Myocyte (in vitro differentiated cells): ENCODE measurements around the gene CNGA4. TPM values are rescaled to one million over a fixed set of nuclear protein-coding genes. Genes with fewer than 3 reads are reported as not detected.
"Not testable (repeated sequence)": the region's sequence is repeated elsewhere in the genome, so short reads cannot be mapped to it uniquely, and the experiment has no call there.

Source experiments
- DNase-seq: peaks from one replicate; pipeline ENCODE4 v3.0.0-alpha.2; 2012; ENCODE audit warnings: low read depth
- total RNA-seq: library from RNA; depleted of rRNA; stranded (reverse); fragments of >200 nt; gene quantifications from 2 replicates; pipeline ENCODE4 v1.2.3, GENCODE V29; 2014

CNGA4 gene
- total RNA-seq, 1 donor from 2014 or later, result not detected

DNA sequence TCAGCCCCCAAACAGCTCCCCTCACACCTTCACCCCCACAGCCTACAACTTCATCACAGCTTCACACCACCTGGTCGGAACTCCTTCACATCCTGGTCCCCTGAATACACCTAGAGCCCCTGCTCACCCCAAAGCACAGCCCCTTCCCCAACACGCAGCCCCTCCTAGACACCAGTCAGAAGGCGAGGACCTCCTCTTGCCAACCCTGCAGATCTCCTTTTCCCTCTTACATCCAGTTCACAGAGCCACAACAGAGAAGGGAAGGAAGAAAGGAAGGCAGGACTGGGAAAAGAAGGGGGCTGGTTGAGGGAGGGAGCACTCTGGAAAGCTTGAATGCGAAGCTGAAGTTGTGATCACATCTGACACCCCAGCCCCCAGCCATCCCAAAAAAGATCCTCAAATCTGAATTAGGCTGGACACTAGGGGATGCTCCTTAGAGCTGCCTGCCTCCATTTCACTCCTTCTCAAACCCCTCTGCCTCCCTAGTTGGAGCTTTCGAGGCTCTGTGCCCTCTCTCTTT lies 21.4 kb downstream of the CNGA4 start:
- DNase-seq, result no peak

DNA sequence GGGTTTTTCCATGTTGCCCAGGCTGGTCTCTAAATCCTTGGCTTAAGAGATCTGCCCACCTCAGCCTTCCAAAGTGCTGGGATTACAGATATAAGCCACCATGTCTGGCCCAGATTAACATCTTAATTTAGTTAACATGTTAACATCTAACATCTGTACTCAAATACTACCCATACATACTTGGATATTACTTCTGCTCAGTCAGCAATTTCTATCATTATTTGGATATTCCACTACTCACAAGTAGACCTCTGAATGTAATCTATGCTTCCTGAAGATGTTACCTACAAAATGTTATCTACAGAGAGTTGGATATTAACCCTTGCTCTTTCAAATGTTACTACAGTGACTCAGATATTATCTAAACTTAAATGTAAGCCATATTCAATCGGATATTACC lies 24.8 kb downstream of the CNGA4 start:
- DNase-seq, result no peak

DNA sequence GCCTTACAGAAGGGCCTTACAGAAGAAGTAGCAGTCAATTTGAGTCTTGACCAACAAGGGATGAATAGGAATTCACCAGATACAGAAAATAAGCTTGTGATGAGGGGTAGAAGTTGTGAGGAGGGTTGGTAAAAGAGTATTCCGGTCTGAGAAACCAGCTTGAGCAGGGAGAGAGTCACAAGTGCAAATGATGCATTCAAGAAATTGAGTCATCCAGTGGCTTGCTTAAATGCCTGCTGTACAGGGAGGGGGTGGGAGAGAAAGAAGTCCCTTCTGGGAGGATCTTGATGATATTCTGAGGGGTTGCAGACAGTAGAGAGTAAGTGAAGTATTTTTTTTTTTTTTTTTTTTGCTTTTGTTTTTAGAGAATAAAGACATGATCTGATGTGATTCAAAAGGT lies 29.9 kb downstream of the CNGA4 start:
- DNase-seq, result no peak

DNA sequence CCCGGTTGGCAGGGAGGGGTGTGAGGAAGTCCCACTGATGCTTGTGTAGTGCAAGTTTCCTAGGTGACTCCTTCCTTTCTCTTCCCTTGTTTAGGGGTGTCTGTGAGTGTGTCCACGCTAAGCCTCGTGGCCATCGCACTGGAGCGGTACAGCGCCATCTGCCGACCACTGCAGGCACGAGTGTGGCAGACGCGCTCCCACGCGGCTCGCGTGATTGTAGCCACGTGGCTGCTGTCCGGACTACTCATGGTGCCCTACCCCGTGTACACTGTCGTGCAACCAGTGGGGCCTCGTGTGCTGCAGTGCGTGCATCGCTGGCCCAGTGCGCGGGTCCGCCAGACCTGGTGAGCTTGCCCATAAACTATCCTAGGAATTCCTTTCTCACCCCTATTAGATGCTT lies 31.1 kb downstream of the CNGA4 start:
- no peak for DNase-seq

DNA sequence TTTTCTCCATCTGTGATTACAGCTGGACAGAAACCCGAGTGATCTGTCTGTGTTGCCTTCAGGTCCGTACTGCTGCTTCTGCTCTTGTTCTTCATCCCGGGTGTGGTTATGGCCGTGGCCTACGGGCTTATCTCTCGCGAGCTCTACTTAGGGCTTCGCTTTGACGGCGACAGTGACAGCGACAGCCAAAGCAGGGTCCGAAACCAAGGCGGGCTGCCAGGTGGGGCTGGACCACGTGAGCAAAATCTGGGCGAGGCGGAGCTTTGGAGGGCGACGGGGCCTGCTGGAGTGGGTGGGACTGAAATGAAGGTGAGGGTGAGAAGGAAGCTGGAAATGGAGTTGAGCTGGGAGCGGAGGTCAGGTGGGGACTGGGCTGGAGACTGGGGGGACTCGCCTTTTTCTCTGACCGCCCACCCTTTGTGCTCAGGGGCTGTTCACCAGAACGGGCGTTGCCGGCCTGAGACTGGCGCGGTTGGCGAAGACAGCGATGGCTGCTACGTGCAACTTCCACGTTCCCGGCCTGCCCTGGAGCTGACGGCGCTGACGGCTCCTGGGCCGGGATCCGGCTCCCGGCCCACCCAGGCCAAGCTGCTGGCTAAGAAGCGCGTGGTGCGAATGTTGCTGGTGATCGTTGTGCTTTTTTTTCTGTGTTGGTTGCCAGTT lies 31.8 kb downstream of the CNGA4 start:
- no peak for DNase-seq

DNA sequence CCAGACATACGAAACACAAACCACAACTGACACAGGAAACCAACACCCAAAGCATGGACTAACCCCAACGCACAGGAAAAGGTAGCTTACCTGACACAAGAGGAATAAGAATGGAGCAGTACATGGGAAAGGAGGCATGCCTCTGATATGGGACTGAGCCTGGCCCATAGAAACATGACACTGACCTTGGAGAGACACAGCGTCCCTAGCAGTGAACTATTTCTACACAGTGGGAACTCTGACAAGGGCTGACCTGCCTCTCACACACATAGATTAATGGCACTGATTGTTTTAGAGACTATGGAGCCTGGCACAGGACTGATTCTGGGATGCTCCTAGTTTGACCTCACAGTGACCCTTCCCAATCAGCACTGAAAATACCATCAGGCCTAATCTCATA lies 32.7 kb downstream of the CNGA4 start:
- no peak for DNase-seq

DNA sequence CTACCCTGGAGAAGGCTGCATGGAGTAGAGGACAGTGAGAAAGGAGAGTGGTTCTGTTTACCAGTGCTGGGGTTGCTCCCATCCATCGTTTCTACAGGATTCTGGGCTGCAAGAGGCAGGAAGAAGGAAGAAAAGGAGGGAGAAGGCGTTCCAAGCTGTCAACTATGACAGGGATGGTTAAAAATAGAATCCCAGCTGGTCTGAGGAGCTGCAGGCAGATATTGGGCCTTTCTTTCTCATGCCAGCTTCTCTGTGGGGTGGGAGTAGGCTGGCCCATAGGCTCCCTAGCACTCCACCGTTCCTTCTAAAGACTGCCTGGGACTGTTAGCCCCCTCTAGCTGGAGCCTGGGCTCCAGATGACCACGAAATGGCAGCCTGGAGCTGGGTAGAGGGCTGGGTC lies 34.3 kb downstream of the CNGA4 start:
- DNase-seq, result peak; percentile 73

DNA sequence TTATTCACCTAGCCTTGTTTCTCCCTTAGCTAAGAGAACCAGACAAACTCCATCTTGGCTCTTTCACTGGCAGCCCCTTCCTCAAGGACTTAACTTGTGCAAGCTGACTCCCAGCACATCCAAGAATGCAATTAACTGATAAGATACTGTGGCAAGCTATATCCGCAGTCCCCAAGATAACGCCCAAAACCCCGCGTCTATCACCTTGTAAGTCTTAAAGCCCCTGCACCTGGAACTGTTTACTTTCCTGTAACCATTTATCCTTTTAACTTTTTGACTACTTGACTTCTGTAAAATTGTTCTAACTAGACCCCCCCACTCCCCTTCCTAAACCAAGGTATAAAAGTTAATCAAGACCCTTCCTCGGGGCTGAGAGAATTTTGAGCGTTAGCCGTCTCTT lies 41.9 kb downstream of the CNGA4 start:
- not testable (repeated sequence) for DNase-seq

DNA sequence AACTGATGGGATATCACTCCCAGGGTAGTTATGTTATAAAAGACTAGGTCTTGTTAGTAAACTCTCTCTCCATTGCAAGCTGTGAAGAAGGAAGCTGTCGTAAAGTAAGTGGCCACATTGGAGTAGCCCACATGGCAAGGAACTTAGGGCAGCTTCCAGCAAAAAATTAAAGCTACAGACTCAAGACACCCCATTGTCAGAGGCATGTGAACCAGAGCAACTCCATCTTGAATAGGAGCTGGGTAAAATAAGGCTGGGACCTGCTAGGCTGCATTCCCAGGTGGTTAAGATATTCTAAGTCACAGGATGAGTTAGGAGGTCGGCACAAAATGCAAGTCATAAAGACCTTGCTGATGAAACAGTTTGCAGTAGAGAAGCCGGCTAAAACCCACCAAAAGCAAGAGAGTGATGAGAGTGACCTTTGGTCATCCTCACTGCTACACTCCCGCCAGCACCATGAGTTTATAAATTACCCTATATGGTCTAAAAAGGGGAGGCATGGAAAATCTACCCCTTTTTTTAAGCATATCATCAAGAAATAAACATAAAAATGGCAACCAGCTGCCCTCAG lies 44.6 kb downstream of the CNGA4 start:
- no peak for DNase-seq

DNA sequence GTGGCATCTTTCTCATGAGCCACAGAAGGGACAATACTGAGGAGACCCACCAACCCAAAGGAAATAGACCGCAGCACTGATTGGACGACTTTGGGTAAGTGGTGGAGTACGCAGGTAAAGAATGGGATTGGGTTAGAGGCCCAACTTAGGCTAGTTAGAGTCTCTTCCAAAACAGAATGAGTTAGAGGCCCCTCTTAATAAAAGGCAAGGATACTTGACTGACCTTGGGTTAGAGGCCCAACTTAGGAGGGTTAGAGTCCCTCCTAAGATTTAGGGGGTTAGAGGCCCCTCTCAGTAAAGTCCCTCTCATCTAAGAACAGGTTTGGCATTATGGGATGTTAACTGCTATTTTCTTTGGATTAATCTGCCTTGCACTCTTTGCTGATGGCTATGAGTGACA lies 45.4 kb downstream of the CNGA4 start:
- DNase-seq, result no peak

DNA sequence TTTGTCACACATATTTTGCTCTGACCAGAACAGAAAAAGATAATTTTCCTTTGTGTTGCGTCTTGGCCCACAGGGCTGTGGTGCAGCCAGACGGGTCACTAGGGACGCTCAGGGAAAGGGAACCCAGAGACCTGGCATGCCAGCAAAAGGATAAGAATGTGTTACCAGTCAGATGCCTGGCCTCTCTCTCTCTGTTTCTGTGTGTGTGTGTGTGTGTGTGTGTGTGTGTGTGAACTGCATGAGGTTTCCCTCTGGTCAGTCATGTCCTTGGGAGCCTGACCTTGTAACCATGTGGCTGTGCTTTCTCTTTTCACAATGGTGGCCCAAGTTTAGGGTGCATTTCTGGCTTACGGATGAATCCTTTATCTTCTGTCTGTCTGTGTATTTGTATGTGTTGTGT lies 46.1 kb downstream of the CNGA4 start:
- DNase-seq, result no peak

Other genes with a start within 250 kb of the CNGA4 start
- not detected in 2 replicates for gene OR56A4, start 232.1 kb upstream of the CNGA4 start, total RNA-seq
- 0.05 TPM in 1 of 2 replicates, not detected in the other for gene OR56A1, start 208.3 kb upstream of the CNGA4 start, total RNA-seq
- gene OR56B4, start 131.4 kb upstream of the CNGA4 start, total RNA-seq, result not detected in 2 replicates
- not detected in 2 replicates for gene OR52B2, start 68.8 kb upstream of the CNGA4 start, total RNA-seq
- gene OR52W1, start 39.9 kb upstream of the CNGA4 start, total RNA-seq, result not detected in 2 replicates
- not detected in 2 replicates for gene C11orf42, start 33.5 kb upstream of the CNGA4 start, total RNA-seq
- 26.4 and 36.6 TPM in 2 replicates for gene FHIP1B, start 4.5 kb upstream of the CNGA4 start, total RNA-seq
- gene CCKBR, start 20.7 kb downstream of the CNGA4 start, total RNA-seq, result not detected in 2 replicates
- 124 and 168 TPM in 2 replicates for gene CAVIN3, start 81.4 kb downstream of the CNGA4 start, total RNA-seq
- 86.0 and 92.6 TPM in 2 replicates for gene SMPD1, start 151.4 kb downstream of the CNGA4 start, total RNA-seq
- gene APBB1, start 180.0 kb downstream of the CNGA4 start, total RNA-seq, result 16.4 and 18.4 TPM in 2 replicates
- not detected in 2 replicates for gene HPX, start 201.9 kb downstream of the CNGA4 start, total RNA-seq
- 17.7 and 28.2 TPM in 2 replicates for gene TRIM3, start 234.9 kb downstream of the CNGA4 start, total RNA-seq
- 37.9 and 47.1 TPM in 2 replicates for gene ARFIP2, start 242.2 kb downstream of the CNGA4 start, total RNA-seq
- gene TIMM10B, start 242.4 kb downstream of the CNGA4 start, total RNA-seq, result 31.5 and 35.3 TPM in 2 replicates